SH-SY5Y (cell line): Measurements from ENCODE around the gene PAPPA2.

Source experiments
- GATA2 ChIP-seq: IDR thresholded peaks from 2 replicates; pipeline ENCODE4 v1.6.1; 2011; ENCODE audit warnings: mild to moderate bottlenecking, low read depth, low read length
- GATA3 ChIP-seq: IDR thresholded peaks from 2 replicates; pipeline ENCODE4 v1.6.1; 2011; ENCODE audit warnings: low read depth, mild to moderate bottlenecking, low read length, moderate library complexity

GRCh38 chr1:176843352-176844297 lies 380.6 kb downstream of the PAPPA2 start:
- TF ChIP-seq GATA3 (no peak), GATA2 (peak; percentile 51; the same call in 1 of the 2 replicates)
